Activated T-helper 1 cell treated with anti-CD3 and anti-CD28 coated beads, Interleukin-12 subunit alpha, Interleukin-12 subunit beta, Interleukin-2, Interleukin-4 antibody, amounts not matched to agents 30 ng/mL and 10 ng/mL and 1 ng/mL, durations not matched to agents 14 hours and 24 hours and 36 hours (primary cell): ENCODE measurements around the gene PIGZ. TPM values are rescaled to one million over a fixed set of nuclear protein-coding genes. Genes with fewer than 3 reads are reported as not detected.
A peak's percentile ranks its signal among the peaks of the same experiment; 100 is the strongest.

Experiments used
- DNase-seq: peaks from one replicate; pipeline ENCODE4 v3.0.0; 2021; ENCODE audit warnings: low spot score
- H3K27ac Mint-ChIP-seq: one replicate; pipeline ENCODE4 v1.8.0; 2021; ENCODE audit warnings: mild to moderate bottlenecking, mixed read lengths
- H3K27me3 Mint-ChIP-seq: one replicate; pipeline ENCODE4 v1.8.0; 2022; ENCODE audit warnings: mild to moderate bottlenecking, moderate library complexity, mixed read lengths; ENCODE audit not compliant: insufficient read depth
- H3K36me3 Mint-ChIP-seq: one replicate; pipeline ENCODE4 v1.8.0; 2021; ENCODE audit warnings: low read depth, mixed read lengths
- H3K4me1 Mint-ChIP-seq: one replicate; pipeline ENCODE4 v1.8.0; 2021; ENCODE audit warnings: low read depth, mixed read lengths
- H3K4me3 Mint-ChIP-seq: one replicate; pipeline ENCODE4 v1.8.0; 2021; ENCODE audit warnings: mild to moderate bottlenecking, moderate library complexity, mixed read lengths
- H3K9me3 Mint-ChIP-seq: one replicate; pipeline ENCODE4 v1.8.0; 2021; ENCODE audit warnings: mixed read lengths
- intact Hi-C: fragments of 100-400 bp; cut with micrococcal nuclease; formaldehyde crosslinking; loops from one replicate; pipeline ENCODE4 v1.15.1; 2024
- total RNA-seq: library from RNA; stranded (reverse); gene quantifications from 2 replicates; pipeline ENCODE4 v1.2.3, GENCODE V29; 2022

Gene PIGZ
- total RNA-seq, 1 donor from 2014 or later, result 1.2 TPM

- Mint-ChIP-seq H3K4me1 (no peaks in the 10 kb centered on the region), H3K9me3 (no peaks in the 10 kb centered on the region), H3K27me3 (no peaks in the 10 kb centered on the region), H3K27ac (no peak overlapping the region), H3K4me3 (no peak overlapping the region), H3K36me3 (peaks cover 26% of the 10 kb centered on the region)
- no peak for DNase-seq
- intact Hi-C loops, result no loop called here
Observed at GRCh38 chr3:196927571-196928453, 40.8 kb downstream of the PIGZ start.

- no peak for DNase-seq
- Mint-ChIP-seq H3K27me3 (no peaks in the 10 kb centered on the region), H3K9me3 (peaks cover 8% of the 10 kb centered on the region), H3K27ac (no peak overlapping the region), H3K4me1 (no peaks in the 10 kb centered on the region), H3K36me3 (peaks cover 19% of the 10 kb centered on the region), H3K4me3 (no peak overlapping the region)
- intact Hi-C loops, result no loop called here
Observed at GRCh38 chr3:196920733-196921132, 47.9 kb downstream of the PIGZ start.

GRCh38 chr3:196918968-196919367 is 49.7 kb downstream of the PIGZ start:
- H3K9me3 Mint-ChIP-seq, result peaks cover 8% of the 10 kb centered on the region
- H3K27ac Mint-ChIP-seq, result no peak overlapping the region
- H3K4me3 Mint-ChIP-seq, result no peak overlapping the region
- DNase-seq, result no peak
- H3K27me3 Mint-ChIP-seq, result no peaks in the 10 kb centered on the region
- no peaks in the 10 kb centered on the region for H3K4me1 Mint-ChIP-seq
- H3K36me3 Mint-ChIP-seq, result peaks cover 30% of the 10 kb centered on the region
- intact Hi-C loops, result no loop called here

GRCh38 chr3:196916995-196917394 is 51.6 kb downstream of the PIGZ start:
- peaks cover 8% of the 10 kb centered on the region for H3K9me3 Mint-ChIP-seq
- intact Hi-C loops, result no loop called here
- no peak overlapping the region for H3K4me3 Mint-ChIP-seq
- no peak overlapping the region for H3K27ac Mint-ChIP-seq
- H3K27me3 Mint-ChIP-seq, result no peaks in the 10 kb centered on the region
- H3K4me1 Mint-ChIP-seq, result no peaks in the 10 kb centered on the region
- DNase-seq, result no peak
- peaks cover 30% of the 10 kb centered on the region for H3K36me3 Mint-ChIP-seq

- peaks cover 8% of the 10 kb centered on the region for H3K9me3 Mint-ChIP-seq
- H3K4me3 Mint-ChIP-seq, result no peak overlapping the region
- peaks cover 29% of the 10 kb centered on the region for H3K36me3 Mint-ChIP-seq
- DNase-seq, result no peak
- intact Hi-C loops, result no loop called here
- no peak overlapping the region for H3K27ac Mint-ChIP-seq
- no peaks in the 10 kb centered on the region for H3K27me3 Mint-ChIP-seq
- H3K4me1 Mint-ChIP-seq, result no peaks in the 10 kb centered on the region
Observed at GRCh38 chr3:196916221-196916620, 52.4 kb downstream of the PIGZ start.

- DNase-seq, result no peak
- Mint-ChIP-seq H3K27ac (no peak overlapping the region), H3K27me3 (no peaks in the 10 kb centered on the region), H3K4me3 (no peak overlapping the region), H3K4me1 (no peaks in the 10 kb centered on the region), H3K36me3 (peaks cover 33% of the 10 kb centered on the region), H3K9me3 (peaks cover 8% of the 10 kb centered on the region)
- intact Hi-C loops, result no loop called here
Observed at GRCh38 chr3:196915375-196915774, 53.3 kb downstream of the PIGZ start.

- no peaks in the 10 kb centered on the region for H3K27me3 Mint-ChIP-seq
Observed at GRCh38 chr3:196914866-196915265, 53.8 kb downstream of the PIGZ start.

GRCh38 chr3:196903740-196904139 is 64.9 kb downstream of the PIGZ start:
- H3K4me3 Mint-ChIP-seq, result no peak overlapping the region
- DNase-seq, result no peak
- H3K9me3 Mint-ChIP-seq, result no peaks in the 10 kb centered on the region
- intact Hi-C loops, result no loop called here
- peaks cover 44% of the 10 kb centered on the region for H3K36me3 Mint-ChIP-seq
- no peaks in the 10 kb centered on the region for H3K4me1 Mint-ChIP-seq
- no peaks in the 10 kb centered on the region for H3K27me3 Mint-ChIP-seq
- H3K27ac Mint-ChIP-seq, result peak overlapping the region; percentile 6

More at GRCh38 chr3:196914866-196915265, 53.8 kb downstream of the PIGZ start:
- Mint-ChIP-seq H3K4me1 (no peaks in the 10 kb centered on the region), H3K27ac (no peak overlapping the region), H3K4me3 (no peak overlapping the region), H3K36me3 (peaks cover 33% of the 10 kb centered on the region), H3K9me3 (peaks cover 8% of the 10 kb centered on the region)
- intact Hi-C loops, result no loop called here
- no peak for DNase-seq

- Mint-ChIP-seq H3K27me3 (no peaks in the 10 kb centered on the region), H3K27ac (no peak overlapping the region), H3K36me3 (peaks cover 42% of the 10 kb centered on the region), H3K4me1 (no peaks in the 10 kb centered on the region), H3K9me3 (no peaks in the 10 kb centered on the region), H3K4me3 (no peak overlapping the region)
- DNase-seq, result no peak
- intact Hi-C loops, result no loop called here
Observed at GRCh38 chr3:196902296-196902695, 66.3 kb downstream of the PIGZ start.

- peaks cover 41% of the 10 kb centered on the region for H3K36me3 Mint-ChIP-seq
- no peaks in the 10 kb centered on the region for H3K4me1 Mint-ChIP-seq
Observed at GRCh38 chr3:196901768-196902167, 66.9 kb downstream of the PIGZ start.

More at GRCh38 chr3:196901768-196902167, 66.9 kb downstream of the PIGZ start:
- Mint-ChIP-seq H3K27ac (no peak overlapping the region), H3K9me3 (no peaks in the 10 kb centered on the region), H3K4me3 (no peak overlapping the region), H3K27me3 (no peaks in the 10 kb centered on the region)
- intact Hi-C loops, result no loop called here
- no peak for DNase-seq

Other genes starting within 250 kb of the PIGZ start
- gene PAK2, start 229.0 kb downstream of the PIGZ start, total RNA-seq, result 82.5 and 86.5 TPM in 2 replicates
- gene SENP5, start 100.9 kb downstream of the PIGZ start, total RNA-seq, result 45.3 and 50.7 TPM in 2 replicates
- gene NCBP2, start 26.3 kb downstream of the PIGZ start, total RNA-seq, result 102 and 111 TPM in 2 replicates
- gene MELTF, start 61.0 kb upstream of the PIGZ start, total RNA-seq, result 3.9 and 6.4 TPM in 2 replicates